HG02642 (cell line): Measurements from ENCODE around the gene WNK1.
"Not testable (repeated sequence)": the region's sequence is repeated elsewhere in the genome, so short reads cannot be mapped to it uniquely, and the experiment has no call there.

Experiments
- ATAC-seq: cut with Tn5 transposase; IDR thresholded peaks from one replicate; pipeline ENCODE4 v1.9.1; 2021; ENCODE audit warnings: mild to moderate bottlenecking; ENCODE audit not compliant: unreplicated experiment, poor library complexity

Gene WNK1

GRCh38 chr12:810116-810515 lies 57.7 kb downstream of the WNK1 start:
- ATAC-seq = no peak

- no peak for ATAC-seq
These were observed 58.5 kb downstream of the WNK1 start for GRCh38 chr12:810671-811415.

- ATAC-seq = no peak
These were observed 60.6 kb downstream of the WNK1 start for GRCh38 chr12:812950-813349.

GRCh38 chr12:817456-817855 lies 65.1 kb downstream of the WNK1 start:
- not testable (repeated sequence) for ATAC-seq

GRCh38 chr12:817941-818600 lies 65.7 kb downstream of the WNK1 start:
- ATAC-seq = no peak

- ATAC-seq = no peak
These were observed 66.4 kb downstream of the WNK1 start for GRCh38 chr12:818733-819132.

GRCh38 chr12:820336-820735 lies 68.0 kb downstream of the WNK1 start:
- ATAC-seq = no peak

GRCh38 chr12:823028-823698 lies 70.8 kb downstream of the WNK1 start:
- peak; percentile 70 for ATAC-seq

GRCh38 chr12:826331-826730 lies 74.0 kb downstream of the WNK1 start:
- ATAC-seq = no peak

- no peak for ATAC-seq
These were observed 76.5 kb downstream of the WNK1 start for GRCh38 chr12:828726-829395.

GRCh38 chr12:830111-830867 lies 77.9 kb downstream of the WNK1 start:
- no peak for ATAC-seq

- no peak for ATAC-seq
These were observed 83.6 kb downstream of the WNK1 start for GRCh38 chr12:835754-836518.

GRCh38 chr12:836952-837351 lies 84.6 kb downstream of the WNK1 start:
- no peak for ATAC-seq

GRCh38 chr12:837548-837947 lies 85.2 kb downstream of the WNK1 start:
- ATAC-seq = no peak

- no peak for ATAC-seq
These were observed 91.2 kb downstream of the WNK1 start for GRCh38 chr12:843609-844008.

- ATAC-seq = no peak
These were observed 94.0 kb downstream of the WNK1 start for GRCh38 chr12:846421-846820.

- no peak for ATAC-seq
These were observed 95.9 kb downstream of the WNK1 start for GRCh38 chr12:848173-848865.

- no peak for ATAC-seq
These were observed 96.6 kb downstream of the WNK1 start for GRCh38 chr12:848882-849527.
